Hepatocyte (in vitro differentiated cells): ENCODE results near the gene MAGI2. TPM values are rescaled to one million over a fixed set of nuclear protein-coding genes. Genes with fewer than 3 reads are reported as not detected.

Experiments used
- DNase-seq: peaks from one replicate; pipeline ENCODE4 v3.0.0-alpha.2; 2016; ENCODE audit warnings: low spot score
- H2AFZ ChIP-seq: fragments of 200-600 bp; sonication (generic); 2 replicates; pipeline ENCODE4 v1.6.0; 2016; ENCODE audit warnings: antibody characterized with exemption, mild to moderate bottlenecking
- H3K27ac ChIP-seq: fragments of 200-600 bp; sonication (generic); 2 replicates; pipeline ENCODE4 v1.5.1; 2016; ENCODE audit warnings: mild to moderate bottlenecking
- H3K27me3 ChIP-seq: fragments of 200-600 bp; sonication (generic); 2 replicates; pipeline ENCODE4 v1.6.1; 2016
- H3K36me3 ChIP-seq: fragments of 200-600 bp; sonication (generic); replicated peaks from 2 replicates; pipeline ENCODE4 v1.5.1; 2016; ENCODE audit warnings: low read depth; ENCODE audit not compliant: insufficient read depth
- H3K4me1 ChIP-seq: fragments of 200-600 bp; sonication (generic); 2 replicates; pipeline ENCODE4 v1.5.1; 2016; ENCODE audit warnings: mild to moderate bottlenecking, moderate library complexity; ENCODE audit not compliant: insufficient read depth
- H3K4me2 ChIP-seq: fragments of 200-600 bp; sonication (generic); 2 replicates; pipeline ENCODE4 v1.6.0; 2016
- H3K4me3 ChIP-seq: fragments of 200-600 bp; sonication (generic); 2 replicates; pipeline ENCODE4 v1.5.1; 2016; ENCODE audit warnings: mild to moderate bottlenecking
- H3K79me2 ChIP-seq: fragments of 200-600 bp; sonication (generic); 2 replicates; pipeline ENCODE4 v1.6.0; 2017; ENCODE audit warnings: mild to moderate bottlenecking
- H3K9me2 ChIP-seq: fragments of 200-600 bp; sonication (generic); replicated peaks from 2 replicates; pipeline ENCODE4 v1.6.0; 2017; ENCODE audit warnings: mild to moderate bottlenecking; ENCODE audit not compliant: insufficient read depth
- H3K9me3 ChIP-seq: fragments of 200-600 bp; sonication (generic); 2 replicates; pipeline ENCODE4 v1.5.1; 2016; ENCODE audit warnings: low read depth, mild to moderate bottlenecking
- H4K20me1 ChIP-seq: fragments of 200-600 bp; sonication (generic); 2 replicates; pipeline ENCODE4 v1.6.0; 2016; ENCODE audit warnings: mild to moderate bottlenecking; ENCODE audit not compliant: insufficient read depth, poor library complexity, severe bottlenecking
- EZH2 ChIP-seq: fragments of 200-600 bp; sonication (generic); IDR thresholded peaks from 2 replicates; pipeline ENCODE4 v1.6.1; 2016; ENCODE audit warnings: antibody characterized with exemption, mild to moderate bottlenecking, borderline replicate concordance
- EZH2phosphoT487 ChIP-seq: fragments of 200-600 bp; sonication (generic); IDR thresholded peaks from one replicate; pipeline ENCODE4 v1.6.1; 2018; ENCODE audit warnings: antibody characterized with exemption, mild to moderate bottlenecking, low read depth, moderate library complexity; ENCODE audit not compliant: unreplicated experiment, severe bottlenecking
- WGBS: methylation state at CpG from one replicate; pipeline ENCODE4 v1.1.6; 2016; ENCODE audit warnings: low lambda C conversion rate; ENCODE audit errors: missing lambda C conversion rate; 5-methylcytosine and 5-hydroxymethylcytosine counted together
- polyA plus RNA-seq: library from polyadenylated mRNA; unstranded; fragments of >200 nt; fragmentation: Nextera tagmentation; extraction: Ambion mirVana; gene quantifications from 2 replicates; pipeline ENCODE4 v1.2.1, GENCODE V29; 2016
- total RNA-seq: library from RNA; depleted of rRNA; stranded (reverse); fragments of >200 nt; gene quantifications from 2 replicates; pipeline ENCODE4 v1.2.3, GENCODE V29; 2014
- TF ChIP-seq, protein P1 (sequence below): fragments of 200-600 bp; sonication (generic); IDR thresholded peaks from 2 replicates; pipeline ENCODE4 v1.5.1; 2016; ENCODE audit warnings: antibody characterized with exemption, mild to moderate bottlenecking; ENCODE audit not compliant: poor library complexity

MAGI2 gene
- total and polyA plus RNA-seq, 2 experiments from 2014 or later = 3.1 to 6.7 TPM

DNA sequence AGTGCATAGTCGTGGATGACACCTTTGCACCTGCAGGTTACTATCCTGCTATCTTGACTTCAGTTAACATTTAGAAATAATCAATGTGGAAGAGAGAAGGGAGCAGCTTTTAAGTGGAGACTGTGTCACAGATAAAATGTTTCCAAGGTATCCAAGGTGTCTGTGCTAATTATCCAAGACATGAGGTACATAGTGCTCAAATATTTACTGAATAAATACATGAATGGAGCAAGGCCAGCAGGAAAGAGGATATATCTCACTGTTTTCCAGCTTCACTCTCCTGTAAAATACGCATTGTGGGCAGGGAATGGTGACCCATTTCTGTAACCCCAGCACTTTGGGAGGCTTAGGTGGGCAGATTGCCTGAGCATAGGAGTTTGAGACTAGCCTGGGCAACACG, 1102.5 kb downstream of the MAGI2 start:
- H3K36me3 ChIP-seq = no peaks in the 10 kb centered on the region
- WGBS = 61% methylated on average over 3 of the region's 3 CpGs
- H3K9me2 ChIP-seq = no peaks in the 10 kb centered on the region
- no peak overlapping the region for H2AFZ ChIP-seq
- H3K4me3 ChIP-seq = no peak overlapping the region
- no peak overlapping the region for H3K4me2 ChIP-seq
- DNase-seq = no peak
- H3K4me1 ChIP-seq = no peaks in the 10 kb centered on the region
- TF ChIP-seq, protein P1, sequence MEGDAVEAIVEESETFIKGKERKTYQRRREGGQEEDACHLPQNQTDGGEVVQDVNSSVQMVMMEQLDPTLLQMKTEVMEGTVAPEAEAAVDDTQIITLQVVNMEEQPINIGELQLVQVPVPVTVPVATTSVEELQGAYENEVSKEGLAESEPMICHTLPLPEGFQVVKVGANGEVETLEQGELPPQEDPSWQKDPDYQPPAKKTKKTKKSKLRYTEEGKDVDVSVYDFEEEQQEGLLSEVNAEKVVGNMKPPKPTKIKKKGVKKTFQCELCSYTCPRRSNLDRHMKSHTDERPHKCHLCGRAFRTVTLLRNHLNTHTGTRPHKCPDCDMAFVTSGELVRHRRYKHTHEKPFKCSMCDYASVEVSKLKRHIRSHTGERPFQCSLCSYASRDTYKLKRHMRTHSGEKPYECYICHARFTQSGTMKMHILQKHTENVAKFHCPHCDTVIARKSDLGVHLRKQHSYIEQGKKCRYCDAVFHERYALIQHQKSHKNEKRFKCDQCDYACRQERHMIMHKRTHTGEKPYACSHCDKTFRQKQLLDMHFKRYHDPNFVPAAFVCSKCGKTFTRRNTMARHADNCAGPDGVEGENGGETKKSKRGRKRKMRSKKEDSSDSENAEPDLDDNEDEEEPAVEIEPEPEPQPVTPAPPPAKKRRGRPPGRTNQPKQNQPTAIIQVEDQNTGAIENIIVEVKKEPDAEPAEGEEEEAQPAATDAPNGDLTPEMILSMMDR = no peak
- TF ChIP-seq EZH2 (no peak), EZH2phosphoT487 (no peak)
- H3K9me3 ChIP-seq = no peaks in the 10 kb centered on the region
- no peaks in the 10 kb centered on the region for H3K27me3 ChIP-seq
- no peaks in the 10 kb centered on the region for H3K79me2 ChIP-seq
- no peak overlapping the region for H3K27ac ChIP-seq
- no peaks in the 10 kb centered on the region for H4K20me1 ChIP-seq

DNA sequence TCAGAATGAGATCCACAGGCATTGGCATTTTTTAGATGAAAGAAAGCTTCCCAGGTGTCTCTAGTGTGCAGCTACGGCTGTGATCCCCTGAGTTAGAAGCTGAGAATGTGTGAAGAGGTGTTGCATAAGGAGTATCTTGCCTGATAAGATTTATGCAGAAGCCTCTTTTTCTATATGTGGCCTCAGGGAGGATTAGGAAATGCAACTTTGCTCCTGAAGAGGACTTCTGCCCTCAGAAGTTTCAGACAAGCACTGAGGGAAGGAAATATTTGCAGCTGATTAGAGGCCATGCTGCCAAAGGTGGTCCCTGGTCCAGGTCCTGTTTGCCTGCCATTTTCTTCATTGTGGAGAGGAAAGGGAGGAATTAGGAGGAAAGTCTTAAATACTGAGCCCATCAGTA, 1103.1 kb downstream of the MAGI2 start:
- Histone ChIP-seq H4K20me1 (no peaks in the 10 kb centered on the region), H3K9me2 (no peaks in the 10 kb centered on the region), H3K27me3 (no peaks in the 10 kb centered on the region), H3K79me2 (no peaks in the 10 kb centered on the region), H3K9me3 (no peaks in the 10 kb centered on the region), H3K27ac (no peak overlapping the region), H3K4me2 (no peak overlapping the region), H2AFZ (no peak overlapping the region), H3K36me3 (no peaks in the 10 kb centered on the region), H3K4me3 (no peak overlapping the region), H3K4me1 (no peaks in the 10 kb centered on the region)
- peak; percentile 5 for DNase-seq
- WGBS = 42% methylated on average over 1 of the region's 1 CpG
- TF ChIP-seq EZH2phosphoT487 (no peak), EZH2 (no peak)
- TF ChIP-seq, protein P1 = no peak

- Histone ChIP-seq H2AFZ (no peak overlapping the region), H3K79me2 (no peaks in the 10 kb centered on the region), H4K20me1 (no peaks in the 10 kb centered on the region), H3K4me1 (no peaks in the 10 kb centered on the region), H3K36me3 (no peaks in the 10 kb centered on the region), H3K27ac (no peak overlapping the region), H3K9me3 (no peaks in the 10 kb centered on the region), H3K9me2 (no peaks in the 10 kb centered on the region), H3K27me3 (no peaks in the 10 kb centered on the region), H3K4me2 (no peak overlapping the region), H3K4me3 (no peak overlapping the region)
- TF ChIP-seq EZH2phosphoT487 = no peak
- WGBS = 93% methylated on average over 4 of the region's 4 CpGs
- no peak for DNase-seq
Observed at GRCh38 chr7:78346827-78347226, 1106.6 kb downstream of the MAGI2 start.

- Histone ChIP-seq H3K4me1 (no peaks in the 10 kb centered on the region), H3K27me3 (no peaks in the 10 kb centered on the region), H3K36me3 (no peaks in the 10 kb centered on the region), H4K20me1 (no peaks in the 10 kb centered on the region), H3K79me2 (no peaks in the 10 kb centered on the region), H2AFZ (no peak overlapping the region), H3K27ac (no peak overlapping the region), H3K9me2 (no peaks in the 10 kb centered on the region), H3K9me3 (no peaks in the 10 kb centered on the region), H3K4me2 (no peak overlapping the region), H3K4me3 (no peak overlapping the region)
- peak; percentile 8 for DNase-seq
- WGBS = 47% methylated on average over 3 of the region's 3 CpGs
- TF ChIP-seq EZH2phosphoT487 = no peak
- no peak for TF ChIP-seq EZH2
- TF ChIP-seq, protein P1 = no peak
Observed at GRCh38 chr7:78345979-78346378, 1107.5 kb downstream of the MAGI2 start.
